Parathyroid adenoma (tissue), 2 donors: ENCODE data around the gene KRT31.

Experiments
- H2AFZ ChIP-seq: fragments of 300-600 bp; sonication (generic); one replicate; pipeline ENCODE4 v1.7.0; 2017; ENCODE audit warnings: antibody characterized with exemption, mild to moderate bottlenecking
- H3K27ac ChIP-seq: fragments of 300-600 bp; sonication (generic); one replicate; pipeline ENCODE4 v1.7.0; 2017
- H3K27me3 ChIP-seq: fragments of 300-600 bp; sonication (generic); one replicate; pipeline ENCODE4 v1.7.0; 2017; ENCODE audit warnings: low read length; ENCODE audit not compliant: control insufficient read depth, insufficient read depth
- H3K36me3 ChIP-seq: fragments of 300-600 bp; sonication (generic); one replicate; pipeline ENCODE4 v1.7.0; 2017; ENCODE audit warnings: low read length; ENCODE audit not compliant: control insufficient read depth, insufficient read depth
- H3K4me1 ChIP-seq: fragments of 300-600 bp; sonication (generic); one replicate; pipeline ENCODE4 v1.7.0; 2017; ENCODE audit warnings: control low read depth
- H3K4me2 ChIP-seq: fragments of 300-600 bp; sonication (generic); one replicate; pipeline ENCODE4 v1.7.0; 2017; ENCODE audit warnings: low read length
- H3K4me3 ChIP-seq: fragments of 300-600 bp; sonication (generic); one replicate; pipeline ENCODE4 v1.7.0; 2017; ENCODE audit warnings: low read depth, low read length
- H3K79me2 ChIP-seq: fragments of 300-600 bp; sonication (generic); one replicate; pipeline ENCODE4 v1.7.0; 2017; ENCODE audit warnings: control low read depth
- H3K9ac ChIP-seq: fragments of 300-600 bp; sonication (generic); one replicate; pipeline ENCODE4 v1.7.0; 2017; ENCODE audit warnings: mild to moderate bottlenecking
- H3K9me3 ChIP-seq: fragments of 300-600 bp; sonication (generic); one replicate; pipeline ENCODE4 v1.7.0; 2017; ENCODE audit warnings: low read length; ENCODE audit not compliant: control insufficient read depth
- CTCF ChIP-seq: fragments of 300-600 bp; sonication (generic); IDR thresholded peaks from one replicate; pipeline ENCODE4 v1.7.0; 2017; ENCODE audit warnings: antibody characterized with exemption, mild to moderate bottlenecking
- donor health status: primary hyperparathyroidism.

The KRT31 gene

GRCh38 chr17:41415833-41416335 is 18.5 kb upstream of the KRT31 start:
- Histone ChIP-seq H3K4me3 (no peak overlapping the region), H3K79me2 (no peaks in the 10 kb centered on the region), H3K27me3 (no peaks in the 10 kb centered on the region), H3K27ac (no peak overlapping the region), H2AFZ (no peak overlapping the region), H3K4me2 (no peak overlapping the region), H3K9ac (no peak overlapping the region), H3K36me3 (no peaks in the 10 kb centered on the region), H3K9me3 (no peaks in the 10 kb centered on the region), H3K4me1 (no peaks in the 10 kb centered on the region)
- no peak for TF ChIP-seq CTCF

- Histone ChIP-seq H3K27ac (no peak overlapping the region), H3K9me3 (no peaks in the 10 kb centered on the region), H3K4me3 (no peak overlapping the region), H2AFZ (no peak overlapping the region), H3K4me2 (no peak overlapping the region), H3K9ac (no peak overlapping the region), H3K36me3 (no peaks in the 10 kb centered on the region), H3K4me1 (no peaks in the 10 kb centered on the region), H3K27me3 (no peaks in the 10 kb centered on the region), H3K79me2 (no peaks in the 10 kb centered on the region)
- TF ChIP-seq CTCF: no peak
Observed at GRCh38 chr17:41415411-41415810, 18.0 kb upstream of the KRT31 start.

- H3K9me3 ChIP-seq: no peaks in the 10 kb centered on the region
- no peak overlapping the region for H2AFZ ChIP-seq
- H3K4me1 ChIP-seq: no peaks in the 10 kb centered on the region
- H3K27me3 ChIP-seq: no peaks in the 10 kb centered on the region
- H3K4me2 ChIP-seq: no peak overlapping the region
- TF ChIP-seq CTCF: no peak
- no peaks in the 10 kb centered on the region for H3K36me3 ChIP-seq
- H3K4me3 ChIP-seq: no peak overlapping the region
- H3K27ac ChIP-seq: no peak overlapping the region
- no peaks in the 10 kb centered on the region for H3K79me2 ChIP-seq
- no peak overlapping the region for H3K9ac ChIP-seq
Observed at GRCh38 chr17:41413982-41414381, 16.6 kb upstream of the KRT31 start.

GRCh38 chr17:41413353-41413957 is 16.0 kb upstream of the KRT31 start:
- TF ChIP-seq CTCF: no peak
- Histone ChIP-seq H2AFZ (no peak overlapping the region), H3K27me3 (no peaks in the 10 kb centered on the region), H3K9me3 (no peaks in the 10 kb centered on the region), H3K27ac (no peak overlapping the region), H3K9ac (no peak overlapping the region), H3K36me3 (no peaks in the 10 kb centered on the region), H3K79me2 (no peaks in the 10 kb centered on the region), H3K4me3 (no peak overlapping the region), H3K4me1 (no peaks in the 10 kb centered on the region), H3K4me2 (no peak overlapping the region)
